Stimulated activated effector memory CD8-positive, alpha-beta T cell treated with anti-CD3 and anti-CD28 coated beads, Interleukin-12 subunit alpha, Interleukin-12 subunit beta, amount 100 ng/mL, for 72 hours (primary cell): ENCODE measurements around the gene OVCA2.

Experiments
- ATAC-seq: fragments of 150-1000 bp; cut with Tn5 transposase; 2 replicates; pipeline ENCODE4 v1.10.0; 2021
- DNase-seq, 2 donors: peaks; one replicate each; pipeline ENCODE4 v3.0.0; 2021 to 2022; ENCODE audit warnings: low spot score in 2 of 2
- H3K27ac Mint-ChIP-seq: one replicate; pipeline ENCODE4 v1.8.0; 2022; ENCODE audit warnings: mild to moderate bottlenecking, mixed read lengths
- H3K36me3 Mint-ChIP-seq: one replicate; pipeline ENCODE4 v1.8.0; 2022; ENCODE audit warnings: mild to moderate bottlenecking, mixed read lengths
- H3K4me1 Mint-ChIP-seq: one replicate; pipeline ENCODE4 v1.8.0; 2022; ENCODE audit warnings: mixed read lengths
- H3K4me3 Mint-ChIP-seq: one replicate; pipeline ENCODE4 v1.8.0; 2022; ENCODE audit warnings: mild to moderate bottlenecking, mixed read lengths
- H3K9me3 Mint-ChIP-seq: one replicate; pipeline ENCODE4 v1.8.0; 2022; ENCODE audit warnings: mixed read lengths

Gene OVCA2

GRCh38 chr17:2061441-2061958 is 19.7 kb downstream of the OVCA2 start:
- H3K4me3 Mint-ChIP-seq, result no peak overlapping the region
- peaks cover 62% of the 10 kb centered on the region for H3K4me1 Mint-ChIP-seq
- peak overlapping the region; percentile 84 for H3K27ac Mint-ChIP-seq
- H3K9me3 Mint-ChIP-seq, result no peaks in the 10 kb centered on the region
- ATAC-seq, result no peak
- DNase-seq, result no peak
- H3K36me3 Mint-ChIP-seq, result peaks cover 94% of the 10 kb centered on the region

DNA sequence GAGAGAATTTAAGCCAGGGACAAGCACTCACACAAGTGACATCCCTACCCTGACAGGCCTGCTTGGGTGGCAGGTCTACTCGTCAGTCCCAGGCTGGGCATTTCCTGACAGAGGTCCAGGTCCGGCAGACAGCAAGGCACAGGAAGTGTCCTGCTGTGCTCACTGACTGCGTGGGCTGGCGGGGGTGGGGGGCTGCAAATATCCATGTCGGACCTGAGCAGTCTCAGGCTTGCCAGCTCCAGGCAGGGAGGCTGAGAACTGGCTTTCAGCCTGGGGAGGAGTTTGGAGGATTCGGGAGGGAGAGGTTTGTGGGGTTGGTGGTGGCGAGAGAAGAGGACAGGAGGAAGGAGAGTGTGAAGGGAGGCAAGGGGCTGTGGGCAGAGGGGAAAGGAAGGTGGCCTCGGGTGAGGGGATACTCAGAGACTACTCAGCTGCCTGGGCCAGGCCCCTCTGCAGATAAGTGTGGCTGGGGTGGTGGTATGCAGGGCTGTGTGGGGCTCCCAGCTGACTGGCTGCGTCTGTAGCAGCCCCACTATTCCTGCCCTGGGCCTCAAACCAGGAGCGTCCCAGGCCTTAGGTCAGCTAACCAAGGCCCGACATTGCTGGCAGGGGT is 20.9 kb downstream of the OVCA2 start:
- DNase-seq (no peak), ATAC-seq (no peak)
- H3K4me3 Mint-ChIP-seq, result no peak overlapping the region
- no peaks in the 10 kb centered on the region for H3K9me3 Mint-ChIP-seq
- peak overlapping the region; percentile 84 for H3K27ac Mint-ChIP-seq
- peaks cover 69% of the 10 kb centered on the region for H3K4me1 Mint-ChIP-seq
- peaks cover 97% of the 10 kb centered on the region for H3K36me3 Mint-ChIP-seq

DNA sequence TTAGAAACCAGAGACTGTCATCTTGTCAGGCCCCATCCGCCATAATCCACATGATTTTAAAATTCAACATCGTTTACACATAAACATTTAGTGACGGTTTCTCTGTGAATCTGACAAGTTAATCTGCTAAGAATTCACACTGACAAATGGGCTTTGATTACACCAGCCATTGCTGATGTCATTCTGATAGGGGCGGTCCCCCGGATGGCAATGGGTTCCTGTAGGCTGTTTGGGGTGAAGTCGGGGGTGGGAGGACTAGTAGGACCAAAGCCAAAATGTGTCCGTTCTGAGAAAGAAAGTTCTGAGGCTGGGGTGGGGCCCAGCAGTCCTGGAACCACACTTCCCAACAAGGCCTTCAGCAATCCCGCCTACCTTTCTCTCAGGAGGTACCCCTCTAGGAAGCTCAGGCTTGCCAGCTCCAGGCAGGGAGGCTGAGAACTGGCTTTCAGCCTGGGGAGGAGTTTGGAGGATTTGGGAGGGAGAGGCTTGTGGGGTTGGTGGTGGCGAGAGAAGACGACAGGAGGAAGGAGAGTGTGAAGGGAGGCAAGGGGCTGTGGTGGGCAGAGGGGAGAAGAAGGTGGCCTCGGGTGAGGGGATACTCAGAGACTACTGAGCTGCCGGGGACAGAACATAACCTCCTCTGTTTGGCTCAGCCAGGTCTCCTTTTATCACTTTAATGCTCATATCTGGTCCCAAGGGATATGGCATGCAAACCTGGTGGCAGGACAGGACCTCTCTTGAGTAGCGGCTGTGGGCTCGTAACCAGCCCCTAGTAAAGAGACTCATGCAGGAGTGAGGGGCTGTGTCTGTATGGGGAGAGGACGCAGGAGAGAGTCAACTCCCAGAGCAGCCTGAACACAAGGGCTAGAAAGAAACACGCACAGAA is 21.7 kb downstream of the OVCA2 start:
- Mint-ChIP-seq H3K36me3 (peaks cover 95% of the 10 kb centered on the region), H3K27ac (peak overlapping the region; percentile 84), H3K9me3 (no peaks in the 10 kb centered on the region), H3K4me1 (peaks cover 71% of the 10 kb centered on the region), H3K4me3 (peak overlapping the region; percentile 13)
- ATAC-seq (no peak), DNase-seq (peak in 1 of 2 donors; percentile 70)

GRCh38 chr17:2064147-2064489 is 22.3 kb downstream of the OVCA2 start:
- peak overlapping the region; percentile 13 for H3K4me3 Mint-ChIP-seq
- peak overlapping the region; percentile 82 for H3K27ac Mint-ChIP-seq
- ATAC-seq (no peak), DNase-seq (no peak)
- no peaks in the 10 kb centered on the region for H3K9me3 Mint-ChIP-seq
- H3K4me1 Mint-ChIP-seq, result peaks cover 78% of the 10 kb centered on the region
- H3K36me3 Mint-ChIP-seq, result peaks cover 95% of the 10 kb centered on the region

DNA sequence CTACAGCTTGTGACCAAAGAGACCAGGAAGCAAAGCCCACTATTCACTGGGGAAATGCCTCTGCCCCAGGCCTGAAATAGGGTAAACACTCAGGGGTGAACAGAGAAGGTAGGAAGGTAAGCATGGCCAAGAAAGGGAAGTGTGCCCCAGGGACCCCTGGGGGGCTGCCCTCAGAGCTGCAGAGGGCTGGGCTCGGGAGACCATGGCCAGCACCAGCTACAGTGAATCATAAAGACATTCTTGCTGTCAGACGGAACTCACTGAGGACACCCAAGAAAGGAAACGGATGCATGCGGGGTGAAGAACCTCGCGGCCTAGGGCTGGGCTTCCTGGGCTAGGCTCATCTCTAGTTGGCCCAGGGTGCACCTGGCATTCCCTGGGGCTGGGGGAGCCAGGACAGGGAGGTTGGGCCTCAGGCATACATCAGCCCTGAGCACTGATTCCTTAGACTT is 22.7 kb downstream of the OVCA2 start:
- H3K4me3 Mint-ChIP-seq, result peak overlapping the region; percentile 13
- peak; percentile 1 for ATAC-seq

DNA sequence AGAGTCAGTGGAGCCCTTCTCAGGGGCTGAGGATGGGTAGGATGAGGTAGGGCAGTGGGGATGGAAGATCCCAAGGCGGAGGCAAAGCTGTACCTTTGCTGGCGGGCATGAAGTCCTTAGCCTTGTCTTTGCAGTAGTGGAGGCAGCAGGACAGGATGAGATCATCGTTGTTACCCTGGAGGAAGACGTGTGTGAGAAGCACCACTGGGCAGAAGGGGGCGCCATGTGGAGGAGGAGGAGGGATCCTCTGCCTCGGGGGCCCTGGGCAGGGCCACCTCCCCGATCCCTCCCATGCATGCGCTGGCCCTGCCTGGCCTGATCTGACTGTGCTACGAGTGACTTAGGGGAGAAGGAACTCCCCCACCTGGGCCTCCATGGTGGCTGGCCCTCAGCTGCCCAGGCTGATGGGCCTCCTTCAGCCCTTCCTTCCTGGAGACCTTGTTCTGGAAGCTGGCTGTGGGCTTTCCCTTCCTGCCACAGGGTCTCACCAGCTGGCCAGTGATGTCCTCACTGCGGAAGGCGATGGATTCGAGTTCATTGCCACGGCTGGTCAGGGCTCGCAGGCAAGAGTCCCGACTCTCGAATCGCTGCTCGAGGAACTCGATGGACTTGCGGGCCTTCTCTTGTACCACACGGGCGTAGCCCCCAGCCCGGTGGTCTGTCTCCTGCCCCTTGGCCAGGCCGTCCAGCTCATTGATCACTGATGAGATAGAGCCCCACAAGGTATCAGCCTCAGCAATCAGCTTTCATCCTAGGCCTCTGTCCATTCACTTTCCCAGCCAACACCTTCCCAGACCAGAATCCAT is 23.4 kb downstream of the OVCA2 start:
- ATAC-seq (peak; percentile 79), DNase-seq (peak; percentile 47 to 88)
- peaks cover 79% of the 10 kb centered on the region for H3K4me1 Mint-ChIP-seq
- H3K27ac Mint-ChIP-seq, result peak overlapping the region; percentile 82
- peaks cover 94% of the 10 kb centered on the region for H3K36me3 Mint-ChIP-seq
- H3K9me3 Mint-ChIP-seq, result no peaks in the 10 kb centered on the region
- peak overlapping the region; percentile 13 for H3K4me3 Mint-ChIP-seq

More for the DNA sequence above, 22.7 kb downstream of the OVCA2 start:
- Mint-ChIP-seq H3K36me3 (peaks cover 95% of the 10 kb centered on the region), H3K4me1 (peaks cover 77% of the 10 kb centered on the region), H3K9me3 (no peaks in the 10 kb centered on the region), H3K27ac (peak overlapping the region; percentile 82)
- DNase-seq, result peak in 1 of 2 donors; percentile 59

DNA sequence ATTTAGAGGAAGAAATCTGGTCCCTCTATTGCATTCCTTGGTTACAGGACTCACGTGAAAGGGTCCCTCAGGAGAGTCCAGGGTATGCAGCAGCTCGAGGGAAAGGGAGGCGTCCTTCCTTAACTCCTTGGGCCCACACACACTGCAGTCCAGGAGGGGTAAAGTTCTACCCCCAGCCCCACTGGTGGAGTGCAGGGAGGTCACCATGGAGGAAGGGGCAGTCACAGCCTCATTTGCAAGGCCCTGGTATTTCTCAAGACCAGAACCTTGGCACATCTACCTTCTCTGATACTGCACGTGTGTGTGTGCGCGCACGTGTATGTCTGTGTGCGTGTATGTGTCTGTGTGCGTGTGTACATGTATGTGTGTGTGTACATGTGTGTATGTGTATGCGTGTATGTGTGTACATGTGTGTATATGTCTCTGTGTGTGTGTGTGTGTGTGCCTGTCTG is 24.2 kb downstream of the OVCA2 start:
- Mint-ChIP-seq H3K9me3 (no peaks in the 10 kb centered on the region), H3K4me1 (peaks cover 79% of the 10 kb centered on the region), H3K27ac (no peak overlapping the region), H3K4me3 (no peak overlapping the region), H3K36me3 (peaks cover 90% of the 10 kb centered on the region)
- no peak for DNase-seq
- no peak for ATAC-seq

DNA sequence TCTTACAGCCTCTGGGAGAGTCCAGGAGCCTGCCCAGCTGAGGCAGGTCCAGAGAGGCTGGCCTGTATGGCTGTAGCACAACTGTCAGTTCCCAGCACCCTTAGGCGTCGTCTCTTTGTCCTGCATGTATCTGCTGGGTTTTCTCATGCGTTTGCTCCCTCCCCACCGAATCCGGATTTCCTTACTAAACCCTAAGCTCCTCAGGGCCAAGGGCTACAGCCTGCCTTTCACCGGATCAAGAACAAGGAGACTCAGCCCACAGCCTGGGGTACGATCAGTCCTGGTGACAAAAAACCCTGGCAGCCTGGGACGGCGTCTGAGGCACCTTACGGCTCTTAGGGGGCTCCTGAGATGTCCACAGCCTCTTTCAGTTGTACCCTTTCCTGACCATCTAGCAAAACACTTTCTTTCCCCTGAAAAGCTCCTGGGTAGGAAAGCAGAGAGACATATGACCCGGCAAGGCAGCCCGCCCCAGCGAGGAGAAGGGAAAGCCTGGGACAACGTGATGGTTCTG is 25.3 kb downstream of the OVCA2 start:
- Mint-ChIP-seq H3K4me1 (peaks cover 84% of the 10 kb centered on the region), H3K27ac (peak overlapping the region; percentile 17), H3K9me3 (no peaks in the 10 kb centered on the region), H3K4me3 (peak overlapping the region; percentile 72), H3K36me3 (peaks cover 90% of the 10 kb centered on the region)
- DNase-seq, result no peak
- ATAC-seq, result no peak

DNA sequence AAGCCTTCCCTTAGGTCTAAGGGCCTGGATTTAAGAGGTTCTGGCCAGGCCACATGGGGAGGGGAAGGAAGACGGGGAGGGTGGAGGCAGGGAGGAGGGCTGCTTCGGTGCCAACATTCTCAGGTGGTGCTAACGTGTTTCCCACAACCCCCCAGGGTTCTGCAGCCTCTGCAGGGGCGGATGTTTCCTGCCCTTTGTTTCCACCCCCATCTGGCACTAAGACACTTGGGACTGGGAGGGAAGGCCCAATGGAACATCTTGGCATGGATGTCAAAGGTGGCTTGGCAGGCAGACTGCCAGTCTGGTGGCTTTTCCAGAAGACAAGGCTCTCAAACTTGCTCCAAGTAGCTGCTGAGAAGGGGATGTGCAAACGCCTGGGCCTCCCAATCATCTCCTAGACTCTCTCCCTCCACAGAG is 25.8 kb downstream of the OVCA2 start:
- peaks cover 90% of the 10 kb centered on the region for H3K36me3 Mint-ChIP-seq
- ATAC-seq (no peak), DNase-seq (no peak)
- H3K27ac Mint-ChIP-seq, result no peak overlapping the region
- H3K4me1 Mint-ChIP-seq, result peaks cover 81% of the 10 kb centered on the region
- H3K4me3 Mint-ChIP-seq, result peak overlapping the region; percentile 72
- H3K9me3 Mint-ChIP-seq, result no peaks in the 10 kb centered on the region

DNA sequence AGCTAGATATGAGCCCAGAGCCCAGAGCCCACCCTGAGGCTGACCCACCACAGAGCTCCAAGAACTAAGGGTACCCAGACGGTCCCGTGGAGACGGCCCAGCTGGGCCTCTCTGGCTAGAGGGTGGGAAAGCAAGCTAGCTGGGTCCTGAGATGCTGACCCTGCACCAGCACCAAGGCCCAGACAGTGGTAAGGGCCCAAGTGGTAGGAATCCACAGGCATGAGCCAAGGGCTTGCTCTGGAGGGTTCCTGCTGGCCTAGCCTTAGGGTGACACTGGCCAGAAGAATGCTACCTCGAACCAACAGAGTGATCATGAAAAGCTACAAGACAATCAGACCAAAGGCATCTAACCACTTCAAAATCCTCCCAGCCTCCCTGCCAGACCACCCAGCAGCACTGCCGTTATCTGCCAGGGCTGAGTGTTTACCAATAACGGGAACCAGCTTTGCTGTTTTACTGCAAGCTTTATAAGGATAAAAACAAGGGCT is 26.3 kb downstream of the OVCA2 start:
- peaks cover 90% of the 10 kb centered on the region for H3K36me3 Mint-ChIP-seq
- no peak overlapping the region for H3K27ac Mint-ChIP-seq
- H3K4me1 Mint-ChIP-seq, result peaks cover 80% of the 10 kb centered on the region
- H3K9me3 Mint-ChIP-seq, result no peaks in the 10 kb centered on the region
- ATAC-seq, result no peak
- DNase-seq, result no peak
- peak overlapping the region; percentile 72 for H3K4me3 Mint-ChIP-seq

DNA sequence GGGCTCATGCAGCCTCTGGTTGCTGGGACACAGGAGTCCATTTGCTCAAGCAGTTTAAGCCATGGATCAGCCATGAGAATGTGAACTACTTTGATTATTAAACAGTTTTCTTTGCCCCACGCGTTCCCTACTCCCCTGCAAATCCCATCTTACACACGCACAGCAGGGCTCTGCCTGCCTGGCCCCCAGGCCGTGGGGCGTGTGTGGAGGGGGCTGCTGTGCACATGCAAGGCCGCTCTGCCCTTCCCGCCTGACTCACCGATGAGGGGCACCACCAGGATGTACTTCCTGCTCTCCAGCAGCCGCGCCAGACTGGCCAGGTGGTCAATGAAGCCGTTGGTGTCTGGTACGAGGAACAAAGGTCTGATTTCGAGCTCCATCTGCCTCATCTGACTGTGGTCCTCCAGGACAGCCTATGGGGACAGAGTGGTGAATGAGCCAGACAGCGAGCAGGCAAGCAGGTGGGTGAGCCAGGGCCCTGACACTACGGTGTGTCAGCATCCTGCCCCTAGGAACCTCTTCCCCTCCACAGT is 26.8 kb downstream of the OVCA2 start:
- H3K4me1 Mint-ChIP-seq, result peaks cover 75% of the 10 kb centered on the region
- peak overlapping the region; percentile 92 for H3K27ac Mint-ChIP-seq
- peaks cover 85% of the 10 kb centered on the region for H3K36me3 Mint-ChIP-seq
- ATAC-seq (peak; percentile 43), DNase-seq (peak in 1 of 2 donors; percentile 74)
- H3K9me3 Mint-ChIP-seq, result no peaks in the 10 kb centered on the region
- peak overlapping the region; percentile 72 for H3K4me3 Mint-ChIP-seq

GRCh38 chr17:2070241-2071023 is 28.6 kb downstream of the OVCA2 start:
- Mint-ChIP-seq H3K9me3 (no peaks in the 10 kb centered on the region), H3K4me3 (peak overlapping the region; percentile 72), H3K4me1 (peaks cover 59% of the 10 kb centered on the region), H3K27ac (peak overlapping the region; percentile 92), H3K36me3 (peaks cover 75% of the 10 kb centered on the region)
- DNase-seq (peak; percentile 57 to 89), ATAC-seq (peak; percentile 95)

DNA sequence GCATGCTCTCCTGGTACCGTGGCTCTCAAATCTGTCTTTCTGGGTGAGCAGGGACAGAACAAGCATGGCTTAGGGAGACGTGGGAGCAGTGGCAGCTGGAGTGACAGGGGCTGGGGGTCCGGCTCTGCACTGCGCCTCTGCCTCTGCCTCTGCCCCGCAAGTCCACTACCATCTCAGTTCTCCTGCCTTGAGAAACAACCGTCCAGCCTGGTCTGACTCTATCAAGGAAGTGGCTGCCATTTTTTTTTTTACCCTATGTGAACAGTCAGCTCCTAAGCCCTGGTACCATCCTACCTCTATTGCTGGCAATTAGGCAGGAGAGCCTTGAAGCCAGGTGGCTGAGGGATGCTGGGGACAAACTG is 29.2 kb downstream of the OVCA2 start:
- H3K4me1 Mint-ChIP-seq, result peaks cover 57% of the 10 kb centered on the region
- H3K9me3 Mint-ChIP-seq, result no peaks in the 10 kb centered on the region
- peak overlapping the region; percentile 92 for H3K27ac Mint-ChIP-seq
- peaks cover 69% of the 10 kb centered on the region for H3K36me3 Mint-ChIP-seq
- ATAC-seq (no peak), DNase-seq (no peak)
- H3K4me3 Mint-ChIP-seq, result peak overlapping the region; percentile 72
